Esophagus squamous epithelium (tissue), 5 donors: ENCODE data around the gene TRIM65. TPM values are rescaled to one million over a fixed set of nuclear protein-coding genes. Genes with fewer than 3 reads are reported as not detected.

Experiments used
- DNase-seq: peaks from one replicate; lab custom pipeline; 2025; lab: John Stamatoyannopoulos, UW
- H3K27ac ChIP-seq, 4 donors: fragments of 200-600 bp; sonication (generic); one replicate each; pipeline ENCODE4 v1.5.1; 2016 to 2019; ENCODE audit warnings: mild to moderate bottlenecking in 1 of 4
- H3K27me3 ChIP-seq, 4 donors: fragments of 200-600 bp; sonication (generic); 1 replicate in 3 of 4; 2 replicates in 1 of 4; pipeline versions ENCODE4 v1.5.1 to v1.6.0; 2017 to 2021; ENCODE audit warnings: antibody characterized with exemption in 1 of 4
- H3K36me3 ChIP-seq, 3 donors: fragments of 200-600 bp; sonication (generic); one replicate each; pipeline ENCODE4 v1.5.1; 2016 to 2019
- H3K4me1 ChIP-seq, 3 donors: fragments of 200-600 bp; sonication (generic); one replicate each; pipeline ENCODE4 v1.5.1; 2017 to 2019
- H3K4me3 ChIP-seq, 4 donors: fragments of 200-600 bp; sonication (generic); 1 replicate in 3 of 4; 2 replicates in 1 of 4; pipeline ENCODE4 v1.5.1; 2016 to 2019; ENCODE audit warnings: mild to moderate bottlenecking in 2 of 4, moderate library complexity in 1 of 4
- H3K9me3 ChIP-seq, 3 donors: fragments of 200-600 bp; sonication (generic); one replicate each; pipeline ENCODE4 v1.5.1; 2016 to 2019
- POLR2A ChIP-seq, 4 donors: fragments of 450-650 bp; IDR thresholded peaks; one replicate each; pipeline ENCODE4 v1.6.1; 2017; ENCODE audit warnings: antibody characterized with exemption in 4 of 4, mild to moderate bottlenecking in 4 of 4, moderate library complexity in 3 of 4
- WGBS, 2 donors: methylation state at CpG; one replicate each; pipeline ENCODE4 v1.1.5; 2018; 5-methylcytosine and 5-hydroxymethylcytosine counted together
- intact Hi-C: fragments of 100-400 bp; cut with DNase I; formaldehyde crosslinking; loops from one replicate; pipeline ENCODE4 v1.15.0; 2022
- total RNA-seq, 4 donors: library from RNA; depleted of rRNA; stranded (reverse); fragments of >200 nt; gene quantifications; one replicate each; pipeline ENCODE4 v1.1.0, GENCODE V29; 2016
- TF ChIP-seq, protein P1 (sequence below), 6 experiments: fragments of 450-650 bp in 4 of 6; fragments of 200-600 bp in 2 of 6; sonication (generic) in 2 of 6; IDR thresholded peaks; one replicate each; pipeline ENCODE4 v1.5.1; 2016 to 2019; ENCODE audit warnings: antibody characterized with exemption in 6 of 6, mild to moderate bottlenecking in 4 of 6, moderate library complexity in 4 of 6
- donor health status: DM: yes; HTN: yes; CAD: no.

Gene TRIM65
- total RNA-seq, 4 donors from 2014 or later: 17.3 to 24.6 (median 19.6) TPM

DNA sequence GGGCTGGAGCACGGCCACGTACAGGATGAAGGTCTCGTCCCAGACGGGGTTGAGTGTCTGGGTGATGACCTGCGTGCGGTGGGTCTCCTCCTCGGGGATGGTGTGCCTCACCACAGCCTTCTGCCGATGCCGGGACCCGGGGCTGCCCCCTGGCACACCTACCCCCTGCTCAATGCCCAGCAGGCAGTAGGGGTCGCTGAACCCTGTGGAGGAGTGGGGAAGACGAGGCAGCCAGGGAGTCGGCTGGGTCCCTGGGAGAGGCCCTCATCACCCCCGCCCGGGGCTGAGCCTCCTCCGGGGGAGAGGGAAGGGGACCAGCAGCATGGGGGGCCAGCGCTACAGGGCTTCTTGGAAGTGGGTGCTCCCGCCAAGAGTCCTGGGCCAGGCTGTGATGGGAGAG, 54.3 kb downstream of the TRIM65 start:
- Histone ChIP-seq H3K27me3 (no peaks in the 10 kb centered on the region), H3K27ac (peak overlapping the region in 2 of 4 donors; percentile 91 to 95), H3K4me1 (peaks cover 26 to 57% (median 34%) of the 10 kb centered on the region in 3 donors), H3K4me3 (peak overlapping the region in 2 of 4 donors; percentile 40 to 59), H3K36me3 (peaks cover 14 to 51% (median 14%) of the 10 kb centered on the region in 3 donors), H3K9me3 (no peaks in the 10 kb centered on the region)
- intact Hi-C loops: no loop called here
- TF ChIP-seq POLR2A (IDR thresholded peaks at IDR 0.05): no peak
- TF ChIP-seq, protein P1, sequence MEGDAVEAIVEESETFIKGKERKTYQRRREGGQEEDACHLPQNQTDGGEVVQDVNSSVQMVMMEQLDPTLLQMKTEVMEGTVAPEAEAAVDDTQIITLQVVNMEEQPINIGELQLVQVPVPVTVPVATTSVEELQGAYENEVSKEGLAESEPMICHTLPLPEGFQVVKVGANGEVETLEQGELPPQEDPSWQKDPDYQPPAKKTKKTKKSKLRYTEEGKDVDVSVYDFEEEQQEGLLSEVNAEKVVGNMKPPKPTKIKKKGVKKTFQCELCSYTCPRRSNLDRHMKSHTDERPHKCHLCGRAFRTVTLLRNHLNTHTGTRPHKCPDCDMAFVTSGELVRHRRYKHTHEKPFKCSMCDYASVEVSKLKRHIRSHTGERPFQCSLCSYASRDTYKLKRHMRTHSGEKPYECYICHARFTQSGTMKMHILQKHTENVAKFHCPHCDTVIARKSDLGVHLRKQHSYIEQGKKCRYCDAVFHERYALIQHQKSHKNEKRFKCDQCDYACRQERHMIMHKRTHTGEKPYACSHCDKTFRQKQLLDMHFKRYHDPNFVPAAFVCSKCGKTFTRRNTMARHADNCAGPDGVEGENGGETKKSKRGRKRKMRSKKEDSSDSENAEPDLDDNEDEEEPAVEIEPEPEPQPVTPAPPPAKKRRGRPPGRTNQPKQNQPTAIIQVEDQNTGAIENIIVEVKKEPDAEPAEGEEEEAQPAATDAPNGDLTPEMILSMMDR (IDR thresholded peaks at IDR 0.05): no peak
- 94 to 95% methylated on average over 6 to 8 of the region's 18 CpGs for WGBS, 2 donors
- no peak for DNase-seq

DNA sequence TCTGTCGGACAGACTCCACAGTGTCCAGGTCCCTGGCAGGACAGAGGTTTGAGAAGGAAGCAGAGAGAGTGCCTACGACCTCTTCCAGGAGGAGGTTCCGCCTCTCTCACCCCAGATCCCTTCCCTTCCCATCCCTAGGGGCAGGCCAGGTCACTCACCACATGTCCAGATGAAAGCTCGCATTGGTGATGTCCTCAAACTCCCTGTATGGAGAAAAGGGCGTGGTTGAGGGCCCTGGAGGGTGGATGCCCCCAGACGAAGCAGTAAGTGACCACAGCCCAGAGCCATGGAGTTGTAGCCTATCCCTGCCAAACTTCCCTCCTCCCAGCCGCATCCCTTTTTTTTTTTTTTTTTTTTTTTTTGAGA, 56.0 kb downstream of the TRIM65 start:
- Histone ChIP-seq H3K27me3 (no peaks in the 10 kb centered on the region), H3K9me3 (no peaks in the 10 kb centered on the region), H3K4me1 (peaks cover 18 to 42% (median 18%) of the 10 kb centered on the region in 3 donors), H3K4me3 (no peak overlapping the region), H3K36me3 (peaks cover 0 to 50% (median 0%) of the 10 kb centered on the region in 3 donors), H3K27ac (no peak overlapping the region)
- intact Hi-C loops: no loop called here
- 54 to 82% methylated on average over 4 to 7 of the region's 7 CpGs for WGBS, 2 donors
- no peak for DNase-seq
- no peak for TF ChIP-seq POLR2A (IDR thresholded peaks at IDR 0.05)
- TF ChIP-seq, protein P1 (IDR thresholded peaks at IDR 0.05): no peak

DNA sequence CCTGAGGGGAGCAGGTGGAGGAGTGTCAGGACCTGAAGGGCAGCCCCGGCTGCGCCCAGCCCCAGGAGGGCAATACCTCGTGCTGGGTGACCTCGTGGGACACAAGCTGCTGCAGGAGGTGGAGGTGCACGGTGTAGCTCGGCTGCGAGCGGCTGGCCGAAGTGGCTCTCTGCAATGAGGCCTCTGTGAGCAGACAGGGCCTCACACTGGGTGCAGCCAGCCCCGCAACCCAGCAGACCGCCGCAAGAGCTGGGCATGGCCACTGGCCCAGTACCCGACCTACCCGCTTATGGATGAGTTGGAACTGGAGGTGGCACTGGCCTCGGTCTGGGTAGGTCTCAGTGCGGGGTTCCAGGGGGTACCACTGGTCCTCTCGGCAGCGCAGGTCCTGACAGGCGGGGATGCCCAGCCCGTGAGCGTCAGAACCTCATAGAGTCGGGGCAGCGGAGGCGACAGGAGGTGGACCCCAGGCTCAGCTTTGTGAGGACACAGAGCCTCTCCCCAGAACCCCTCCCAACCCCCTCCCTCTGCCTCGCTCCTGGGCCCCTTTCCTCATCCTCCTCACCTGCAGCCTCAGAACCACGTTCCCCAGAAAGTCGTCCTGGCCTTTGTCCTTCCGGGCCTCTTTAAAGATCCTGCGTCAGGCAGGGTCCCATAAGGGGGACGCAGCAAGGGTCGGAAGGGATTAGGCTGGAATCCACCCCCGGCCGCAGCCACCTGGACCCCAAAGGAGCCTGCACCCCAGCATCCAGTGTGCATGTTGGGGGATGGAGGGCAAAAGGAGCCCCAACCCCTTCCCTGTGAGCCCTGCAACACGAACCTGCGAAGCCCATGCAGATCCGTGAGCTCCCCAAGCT, 56.6 kb downstream of the TRIM65 start:
- Histone ChIP-seq H3K4me3 (no peak overlapping the region), H3K4me1 (peaks cover 12 to 42% (median 14%) of the 10 kb centered on the region in 3 donors), H3K27ac (no peak overlapping the region), H3K36me3 (peaks cover 0 to 55% (median 0%) of the 10 kb centered on the region in 3 donors), H3K9me3 (no peaks in the 10 kb centered on the region), H3K27me3 (no peaks in the 10 kb centered on the region)
- DNase-seq: no peak
- intact Hi-C loops: no loop called here
- TF ChIP-seq, protein P1 (IDR thresholded peaks at IDR 0.05): no peak
- TF ChIP-seq POLR2A (IDR thresholded peaks at IDR 0.05): no peak
- 80 to 93% methylated on average over 2 to 3 of the region's 36 CpGs for WGBS, 2 donors

Other genes with a start within 250 kb of the TRIM65 start
- gene RECQL5, start 229.8 kb downstream of the TRIM65 start, total RNA-seq: 10 to 100 TPM; 25.1 to 82.8 (median 34.0) TPM
- 10 to 100 TPM; 33.9 to 72.7 (median 44.4) TPM for gene SAP30BP, start 229.6 kb downstream of the TRIM65 start, total RNA-seq
- 100 to 1,000 TPM in 1 of 4 donors, 10 to 100 TPM in 3; 60.6 to 115 (median 82.3) TPM for gene ITGB4, start 175.5 kb downstream of the TRIM65 start, total RNA-seq
- gene GALK1, start 131.8 kb downstream of the TRIM65 start, total RNA-seq: 10 to 100 TPM; 16.4 to 30.9 (median 20.2) TPM
- gene UNK, start 112.1 kb downstream of the TRIM65 start, total RNA-seq: 10 to 100 TPM; 14.8 to 27.3 (median 20.4) TPM
- gene UNC13D, start 52.5 kb downstream of the TRIM65 start, total RNA-seq: 10 to 100 TPM; 16.5 to 21.5 (median 16.9) TPM
- 10 to 100 TPM; 24.9 to 44.2 (median 36.9) TPM for gene WBP2, start 41.6 kb downstream of the TRIM65 start, total RNA-seq
- gene TRIM47, start 18.4 kb downstream of the TRIM65 start, total RNA-seq: 10 to 100 TPM; 19.5 to 33.4 (median 25.5) TPM
- gene MRPL38, start 7.9 kb upstream of the TRIM65 start, total RNA-seq: 10 to 100 TPM; 40.2 to 49.2 (median 41.0) TPM
- gene FBF1, start 44.1 kb upstream of the TRIM65 start, total RNA-seq: 10 to 100 TPM; 13.9 to 18.3 (median 15.5) TPM
- gene ACOX1, start 82.2 kb upstream of the TRIM65 start, total RNA-seq: 10 to 100 TPM; 46.9 to 73.3 (median 62.3) TPM
- 10 to 100 TPM; 24.6 to 40.6 (median 26.2) TPM for gene TEN1, start 82.3 kb upstream of the TRIM65 start, total RNA-seq
- 1 to 10 TPM; 2.4 to 6.6 (median 3.6) TPM for gene CDK3, start 103.9 kb upstream of the TRIM65 start, total RNA-seq
- 100 to 1,000 TPM; 132 to 604 (median 223) TPM for gene EVPL, start 130.4 kb upstream of the TRIM65 start, total RNA-seq
- 10 to 100 TPM; 40.6 to 78.0 (median 52.7) TPM for gene SRP68, start 175.6 kb upstream of the TRIM65 start, total RNA-seq
- gene GALR2, start 177.8 kb upstream of the TRIM65 start, total RNA-seq: 1 to 10 TPM in 1 of 4 donors, under 1 TPM in 2, not detected in 1; 0.32 to 1.6 (median 0.44) TPM
- not detected for gene ZACN, start 182.2 kb upstream of the TRIM65 start, total RNA-seq
- 10 to 100 TPM; 70.3 to 84.5 (median 74.4) TPM for gene EXOC7, start 206.8 kb upstream of the TRIM65 start, total RNA-seq
- gene FOXJ1, start 244.3 kb upstream of the TRIM65 start, total RNA-seq: under 1 TPM in 2 of 4 donors, not detected in 2; 0.19 to 0.57 TPM